Loucy (cell line): ENCODE results near the gene LGALS14.

Experiments
- EZH2phosphoT487 ChIP-seq: fragments of 200-600 bp; IDR thresholded peaks from 2 replicates; pipeline ENCODE4 v1.6.1; 2018; ENCODE audit warnings: antibody characterized with exemption, mild to moderate bottlenecking, moderate library complexity, borderline replicate concordance
- TF ChIP-seq, protein P1 (sequence below): fragments of 200-600 bp; sonication (generic); conservative IDR thresholded peaks from 2 replicates; pipeline ENCODE4 v1.5.1; 2014; ENCODE audit warnings: mild to moderate bottlenecking, antibody characterized with exemption, low read length

- TF ChIP-seq, protein P1, sequence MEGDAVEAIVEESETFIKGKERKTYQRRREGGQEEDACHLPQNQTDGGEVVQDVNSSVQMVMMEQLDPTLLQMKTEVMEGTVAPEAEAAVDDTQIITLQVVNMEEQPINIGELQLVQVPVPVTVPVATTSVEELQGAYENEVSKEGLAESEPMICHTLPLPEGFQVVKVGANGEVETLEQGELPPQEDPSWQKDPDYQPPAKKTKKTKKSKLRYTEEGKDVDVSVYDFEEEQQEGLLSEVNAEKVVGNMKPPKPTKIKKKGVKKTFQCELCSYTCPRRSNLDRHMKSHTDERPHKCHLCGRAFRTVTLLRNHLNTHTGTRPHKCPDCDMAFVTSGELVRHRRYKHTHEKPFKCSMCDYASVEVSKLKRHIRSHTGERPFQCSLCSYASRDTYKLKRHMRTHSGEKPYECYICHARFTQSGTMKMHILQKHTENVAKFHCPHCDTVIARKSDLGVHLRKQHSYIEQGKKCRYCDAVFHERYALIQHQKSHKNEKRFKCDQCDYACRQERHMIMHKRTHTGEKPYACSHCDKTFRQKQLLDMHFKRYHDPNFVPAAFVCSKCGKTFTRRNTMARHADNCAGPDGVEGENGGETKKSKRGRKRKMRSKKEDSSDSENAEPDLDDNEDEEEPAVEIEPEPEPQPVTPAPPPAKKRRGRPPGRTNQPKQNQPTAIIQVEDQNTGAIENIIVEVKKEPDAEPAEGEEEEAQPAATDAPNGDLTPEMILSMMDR, result no peak
- no peak for TF ChIP-seq EZH2phosphoT487
Measured at GRCh38 chr19:39684267-39684666, 20.0 kb upstream of the LGALS14 start.
